GM18861 (cell line): ENCODE data around the gene INPP5D.

Source experiments
- ATAC-seq: cut with Tn5 transposase; IDR thresholded peaks from one replicate; pipeline ENCODE4 v1.9.1; 2021; ENCODE audit not compliant: unreplicated experiment

Gene INPP5D

GRCh38 chr2:233032551-233033320 lies 27.4 kb upstream of the INPP5D start, which contains the start of gene NEU2:
NEU2 (plus strand) TSS chr2:233032672; CDS start chr2:233032672, 0 bp downstream.
- ATAC-seq: no peak

- ATAC-seq: no peak
These were observed 26.5 kb upstream of the INPP5D start for GRCh38 chr2:233033672-233034071.

GRCh38 chr2:233034091-233034882 lies 25.9 kb upstream of the INPP5D start:
- no peak for ATAC-seq

GRCh38 chr2:233035426-233036161 lies 24.5 kb upstream of the INPP5D start:
- ATAC-seq: no peak

- ATAC-seq: no peak
These were observed 23.8 kb upstream of the INPP5D start for GRCh38 chr2:233036162-233036838.

- no peak for ATAC-seq
These were observed 23.1 kb upstream of the INPP5D start for GRCh38 chr2:233037078-233037477.

- ATAC-seq: no peak
These were observed 20.8 kb upstream of the INPP5D start for GRCh38 chr2:233039212-233039845.

- no peak for ATAC-seq
These were observed 20.2 kb upstream of the INPP5D start for GRCh38 chr2:233039846-233040530.

GRCh38 chr2:233040571-233040970 lies 19.6 kb upstream of the INPP5D start:
- ATAC-seq: no peak

- no peak for ATAC-seq
These were observed 18.3 kb upstream of the INPP5D start for GRCh38 chr2:233041722-233042323.

GRCh38 chr2:233042549-233042948 lies 17.6 kb upstream of the INPP5D start:
- no peak for ATAC-seq

GRCh38 chr2:233044974-233045605 lies 15.1 kb upstream of the INPP5D start:
- ATAC-seq: no peak

- no peak for ATAC-seq
These were observed 12.9 kb upstream of the INPP5D start for GRCh38 chr2:233047206-233047605.

GRCh38 chr2:233047667-233048066 lies 12.5 kb upstream of the INPP5D start:
- no peak for ATAC-seq

- ATAC-seq: no peak
These were observed 11.5 kb upstream of the INPP5D start for GRCh38 chr2:233048569-233049193.

- no peak for ATAC-seq
These were observed 10.9 kb upstream of the INPP5D start for GRCh38 chr2:233049194-233049761.

GRCh38 chr2:233051241-233052149 lies 8.6 kb upstream of the INPP5D start:
- no peak for ATAC-seq
